Activated gamma-delta T cell (primary cell): ENCODE results near the gene KCNK3.

ENCODE experiments used
- DNase-seq: peaks from one replicate; lab custom pipeline; 2025; lab: John Stamatoyannopoulos, UW

Gene KCNK3

GRCh38 chr2:26712486-26713465 is 20.3 kb downstream of the KCNK3 start:
- no peak for DNase-seq

- no peak for DNase-seq
These were observed 23.2 kb downstream of the KCNK3 start for GRCh38 chr2:26715528-26716270.

- no peak for DNase-seq
These were observed 23.8 kb downstream of the KCNK3 start for GRCh38 chr2:26716340-26716739.

- DNase-seq: no peak
These were observed 24.2 kb downstream of the KCNK3 start for GRCh38 chr2:26716769-26717168.

GRCh38 chr2:26717362-26717761 is 24.8 kb downstream of the KCNK3 start:
- DNase-seq: no peak

GRCh38 chr2:26718949-26719686 is 26.6 kb downstream of the KCNK3 start:
- no peak for DNase-seq

GRCh38 chr2:26720322-26721114 is 28.0 kb downstream of the KCNK3 start:
- no peak for DNase-seq

- no peak for DNase-seq
These were observed 28.9 kb downstream of the KCNK3 start for GRCh38 chr2:26721115-26722032.

- no peak for DNase-seq
These were observed 29.8 kb downstream of the KCNK3 start for GRCh38 chr2:26722328-26722727.

GRCh38 chr2:26722911-26723310 is 30.4 kb downstream of the KCNK3 start:
- DNase-seq: no peak

GRCh38 chr2:26723475-26723874 is 31.0 kb downstream of the KCNK3 start:
- no peak for DNase-seq

GRCh38 chr2:26723991-26724750 is 31.6 kb downstream of the KCNK3 start:
- no peak for DNase-seq

GRCh38 chr2:26724784-26725520 is 32.4 kb downstream of the KCNK3 start:
- DNase-seq: no peak

- DNase-seq: no peak
These were observed 32.9 kb downstream of the KCNK3 start for GRCh38 chr2:26725521-26725820.

- no peak for DNase-seq
These were observed 33.7 kb downstream of the KCNK3 start for GRCh38 chr2:26726228-26726627.

GRCh38 chr2:26727641-26728561 is 35.4 kb downstream of the KCNK3 start:
- no peak for DNase-seq

- DNase-seq: no peak
These were observed 36.8 kb downstream of the KCNK3 start for GRCh38 chr2:26729311-26729710.
